Stimulated activated CD8-positive, alpha-beta memory T cell treated with anti-CD3 and anti-CD28 coated beads, Interleukin-7, amount 100 ng/mL, for 24 hours (primary cell): ENCODE data around the gene CA12.

Experiments
- DNase-seq: peaks from one replicate; pipeline ENCODE4 v3.0.0-alpha.2; 2020; ENCODE audit warnings: low read depth

The CA12 gene

GRCh38 chr15:63306492-63307073 is 75.1 kb downstream of the CA12 start:
- DNase-seq = no peak

GRCh38 chr15:63305260-63305659 is 76.4 kb downstream of the CA12 start:
- no peak for DNase-seq

GRCh38 chr15:63301088-63301487 is 80.6 kb downstream of the CA12 start:
- no peak for DNase-seq

GRCh38 chr15:63299943-63300575 is 81.6 kb downstream of the CA12 start:
- DNase-seq = no peak

- DNase-seq = no peak
Observed at GRCh38 chr15:63296195-63296594, 85.5 kb downstream of the CA12 start.

GRCh38 chr15:63295341-63295740 is 86.3 kb downstream of the CA12 start:
- no peak for DNase-seq

GRCh38 chr15:63294359-63294758 is 87.3 kb downstream of the CA12 start:
- no peak for DNase-seq

GRCh38 chr15:63292771-63293170 is 88.9 kb downstream of the CA12 start:
- no peak for DNase-seq

GRCh38 chr15:63292241-63292640 is 89.4 kb downstream of the CA12 start:
- no peak for DNase-seq

- DNase-seq = no peak
Observed at GRCh38 chr15:63291507-63291906, 90.1 kb downstream of the CA12 start.

GRCh38 chr15:63288778-63289378 is 92.8 kb downstream of the CA12 start:
- DNase-seq = no peak

GRCh38 chr15:63288342-63288741 is 93.3 kb downstream of the CA12 start:
- no peak for DNase-seq

- no peak for DNase-seq
Observed at GRCh38 chr15:63287109-63287508, 94.5 kb downstream of the CA12 start.

- DNase-seq = no peak
Observed at GRCh38 chr15:63284335-63284734, 97.3 kb downstream of the CA12 start.

GRCh38 chr15:63283126-63283525 is 98.5 kb downstream of the CA12 start:
- no peak for DNase-seq

GRCh38 chr15:63277893-63278456 is 103.7 kb downstream of the CA12 start:
- no peak for DNase-seq

GRCh38 chr15:63277038-63277892 is 104.4 kb downstream of the CA12 start, which contains the start of gene APH1B:
APH1B (plus strand) TSS chr15:63277605; CDS start chr15:63277624, 19 bp downstream.
- peak; percentile 48 for DNase-seq

- DNase-seq = no peak
Observed at GRCh38 chr15:63276342-63277037, 105.2 kb downstream of the CA12 start.

- DNase-seq = no peak
Observed at GRCh38 chr15:63274427-63274826, 107.2 kb downstream of the CA12 start.
